Measurements from ENCODE around the gene MAGI2. TPM values are rescaled to one million over a fixed set of nuclear protein-coding genes. Genes with fewer than 3 reads are reported as not detected.
A peak's percentile ranks its signal among the peaks of the same experiment; 100 is the strongest.

The MAGI2 gene
- polyA plus RNA-seq, 1 donor, result 2.6 TPM

GRCh38 chr7:78567836-78568235 is 885.6 kb downstream of the MAGI2 start:
- H3K27me3 ChIP-seq (ENCODE audit: control insufficient read depth, insufficient read depth, low read length), result no peaks in the 10 kb centered on the region
- no peak overlapping the region for H3K4me3 ChIP-seq (ENCODE audit: low read length)
- H3K36me3 ChIP-seq (ENCODE audit: control insufficient read depth, insufficient read depth, low read length), result no peaks in the 10 kb centered on the region
- no peak for DNase-seq
- H3K9me3 ChIP-seq (ENCODE audit: control insufficient read depth, low read depth, low read length), result no peaks in the 10 kb centered on the region
- 74% methylated on average over 2 of the region's 2 CpGs for WGBS (ENCODE audit: insufficient coverage, low lambda C conversion rate)
- H3K4me1 ChIP-seq (ENCODE audit: control insufficient read depth, insufficient read depth, low read length), result no peaks in the 10 kb centered on the region
- H3K27ac ChIP-seq (ENCODE audit: low read length), result no peak overlapping the region

- no peaks in the 10 kb centered on the region for H3K36me3 ChIP-seq (ENCODE audit: control insufficient read depth, insufficient read depth, low read length)
- no CpG with 5 or more reads among the region's 5 CpGs for WGBS (ENCODE audit: insufficient coverage, low lambda C conversion rate)
Observed at GRCh38 chr7:78565784-78566183, 887.7 kb downstream of the MAGI2 start.

GRCh38 chr7:78563191-78563590 is 890.3 kb downstream of the MAGI2 start:
- no peaks in the 10 kb centered on the region for H3K4me1 ChIP-seq (ENCODE audit: control insufficient read depth, insufficient read depth, low read length)
- DNase-seq, result no peak
- no peak overlapping the region for H3K27ac ChIP-seq (ENCODE audit: low read length)
- H3K9me3 ChIP-seq (ENCODE audit: control insufficient read depth, low read depth, low read length), result no peaks in the 10 kb centered on the region
- no peaks in the 10 kb centered on the region for H3K36me3 ChIP-seq (ENCODE audit: control insufficient read depth, insufficient read depth, low read length)
- WGBS (ENCODE audit: insufficient coverage, low lambda C conversion rate), result no CpG with 5 or more reads among the region's 5 CpGs
- no peak overlapping the region for H3K4me3 ChIP-seq (ENCODE audit: low read length)
- H3K27me3 ChIP-seq (ENCODE audit: control insufficient read depth, insufficient read depth, low read length), result no peaks in the 10 kb centered on the region

More at GRCh38 chr7:78565784-78566183, 887.7 kb downstream of the MAGI2 start:
- Histone ChIP-seq H3K4me1 (ENCODE audit: control insufficient read depth, insufficient read depth, low read length) (no peaks in the 10 kb centered on the region), H3K27ac (ENCODE audit: low read length) (no peak overlapping the region), H3K4me3 (ENCODE audit: low read length) (no peak overlapping the region), H3K9me3 (ENCODE audit: control insufficient read depth, low read depth, low read length) (no peaks in the 10 kb centered on the region), H3K27me3 (ENCODE audit: control insufficient read depth, insufficient read depth, low read length) (no peaks in the 10 kb centered on the region)
- DNase-seq, result no peak

- DNase-seq, result no peak
- no peaks in the 10 kb centered on the region for H3K36me3 ChIP-seq (ENCODE audit: control insufficient read depth, insufficient read depth, low read length)
Observed at GRCh38 chr7:78562191-78562590, 891.3 kb downstream of the MAGI2 start.

GRCh38 chr7:78558566-78558965 is 894.9 kb downstream of the MAGI2 start:
- Histone ChIP-seq H3K9me3 (ENCODE audit: control insufficient read depth, low read depth, low read length) (no peaks in the 10 kb centered on the region), H3K4me1 (ENCODE audit: control insufficient read depth, insufficient read depth, low read length) (no peaks in the 10 kb centered on the region)

More at GRCh38 chr7:78562191-78562590, 891.3 kb downstream of the MAGI2 start:
- no peak overlapping the region for H3K27ac ChIP-seq (ENCODE audit: low read length)
- no peak overlapping the region for H3K4me3 ChIP-seq (ENCODE audit: low read length)
- no peaks in the 10 kb centered on the region for H3K4me1 ChIP-seq (ENCODE audit: control insufficient read depth, insufficient read depth, low read length)
- no peaks in the 10 kb centered on the region for H3K9me3 ChIP-seq (ENCODE audit: control insufficient read depth, low read depth, low read length)
- no peaks in the 10 kb centered on the region for H3K27me3 ChIP-seq (ENCODE audit: control insufficient read depth, insufficient read depth, low read length)

GRCh38 chr7:78543976-78544375 is 909.5 kb downstream of the MAGI2 start:
- Histone ChIP-seq H3K9me3 (ENCODE audit: control insufficient read depth, low read depth, low read length) (no peaks in the 10 kb centered on the region), H3K27ac (ENCODE audit: low read length) (no peak overlapping the region), H3K36me3 (ENCODE audit: control insufficient read depth, insufficient read depth, low read length) (no peaks in the 10 kb centered on the region), H3K27me3 (ENCODE audit: control insufficient read depth, insufficient read depth, low read length) (no peaks in the 10 kb centered on the region), H3K4me3 (ENCODE audit: low read length) (no peak overlapping the region), H3K4me1 (ENCODE audit: control insufficient read depth, insufficient read depth, low read length) (no peaks in the 10 kb centered on the region)
- no peak for DNase-seq
- no CpG with 5 or more reads among the region's 1 CpG for WGBS (ENCODE audit: insufficient coverage, low lambda C conversion rate)

More at GRCh38 chr7:78558566-78558965, 894.9 kb downstream of the MAGI2 start:
- Histone ChIP-seq H3K36me3 (ENCODE audit: control insufficient read depth, insufficient read depth, low read length) (no peaks in the 10 kb centered on the region), H3K27me3 (ENCODE audit: control insufficient read depth, insufficient read depth, low read length) (no peaks in the 10 kb centered on the region), H3K27ac (ENCODE audit: low read length) (no peak overlapping the region), H3K4me3 (ENCODE audit: low read length) (no peak overlapping the region)
- whole genome bisulfite sequencing (ENCODE audit: insufficient coverage, low lambda C conversion rate), result no CpG with 5 or more reads among the region's 3 CpGs
- DNase-seq, result peak in 1 of 2 donors; percentile 7

GRCh38 chr7:78542981-78543380 is 910.5 kb downstream of the MAGI2 start:
- H3K4me3 ChIP-seq (ENCODE audit: low read length), result no peak overlapping the region
- 100% methylated on average over 1 of the region's 2 CpGs for WGBS (ENCODE audit: insufficient coverage, low lambda C conversion rate)
- DNase-seq, result no peak

GRCh38 chr7:78542541-78542940 is 910.9 kb downstream of the MAGI2 start:
- no peak for DNase-seq
- Histone ChIP-seq H3K4me1 (ENCODE audit: control insufficient read depth, insufficient read depth, low read length) (no peaks in the 10 kb centered on the region), H3K36me3 (ENCODE audit: control insufficient read depth, insufficient read depth, low read length) (no peaks in the 10 kb centered on the region), H3K9me3 (ENCODE audit: control insufficient read depth, low read depth, low read length) (no peaks in the 10 kb centered on the region), H3K27ac (ENCODE audit: low read length) (no peak overlapping the region), H3K27me3 (ENCODE audit: control insufficient read depth, insufficient read depth, low read length) (no peaks in the 10 kb centered on the region), H3K4me3 (ENCODE audit: low read length) (no peak overlapping the region)
- WGBS (ENCODE audit: insufficient coverage, low lambda C conversion rate), result 89% methylated on average over 1 of the region's 5 CpGs

More at GRCh38 chr7:78542981-78543380, 910.5 kb downstream of the MAGI2 start:
- H3K27ac ChIP-seq (ENCODE audit: low read length), result no peak overlapping the region
- H3K9me3 ChIP-seq (ENCODE audit: control insufficient read depth, low read depth, low read length), result no peaks in the 10 kb centered on the region
- no peaks in the 10 kb centered on the region for H3K4me1 ChIP-seq (ENCODE audit: control insufficient read depth, insufficient read depth, low read length)
- no peaks in the 10 kb centered on the region for H3K27me3 ChIP-seq (ENCODE audit: control insufficient read depth, insufficient read depth, low read length)
- H3K36me3 ChIP-seq (ENCODE audit: control insufficient read depth, insufficient read depth, low read length), result no peaks in the 10 kb centered on the region

GRCh38 chr7:78539825-78540224 is 913.6 kb downstream of the MAGI2 start:
- no peaks in the 10 kb centered on the region for H3K9me3 ChIP-seq (ENCODE audit: control insufficient read depth, low read depth, low read length)
- H3K27me3 ChIP-seq (ENCODE audit: control insufficient read depth, insufficient read depth, low read length), result no peaks in the 10 kb centered on the region
- no CpG with 5 or more reads among the region's 6 CpGs for WGBS (ENCODE audit: insufficient coverage, low lambda C conversion rate)
- H3K36me3 ChIP-seq (ENCODE audit: control insufficient read depth, insufficient read depth, low read length), result no peaks in the 10 kb centered on the region
- H3K4me1 ChIP-seq (ENCODE audit: control insufficient read depth, insufficient read depth, low read length), result no peaks in the 10 kb centered on the region
- no peak for DNase-seq
- H3K27ac ChIP-seq (ENCODE audit: low read length), result no peak overlapping the region
- no peak overlapping the region for H3K4me3 ChIP-seq (ENCODE audit: low read length)

- H3K4me1 ChIP-seq (ENCODE audit: control insufficient read depth, insufficient read depth, low read length), result no peaks in the 10 kb centered on the region
- WGBS (ENCODE audit: insufficient coverage, low lambda C conversion rate), result 0% methylated on average over 1 of the region's 7 CpGs
Observed at GRCh38 chr7:78535655-78536054, 917.8 kb downstream of the MAGI2 start.

GRCh38 chr7:78530351-78530750 is 923.1 kb downstream of the MAGI2 start:
- no peak overlapping the region for H3K27ac ChIP-seq (ENCODE audit: low read length)
- DNase-seq, result no peak
- no peaks in the 10 kb centered on the region for H3K4me1 ChIP-seq (ENCODE audit: control insufficient read depth, insufficient read depth, low read length)
- H3K4me3 ChIP-seq (ENCODE audit: low read length), result no peak overlapping the region
- H3K36me3 ChIP-seq (ENCODE audit: control insufficient read depth, insufficient read depth, low read length), result no peaks in the 10 kb centered on the region
- no peaks in the 10 kb centered on the region for H3K9me3 ChIP-seq (ENCODE audit: control insufficient read depth, low read depth, low read length)
- H3K27me3 ChIP-seq (ENCODE audit: control insufficient read depth, insufficient read depth, low read length), result no peaks in the 10 kb centered on the region
- WGBS (ENCODE audit: insufficient coverage, low lambda C conversion rate), result 67% methylated on average over 2 of the region's 4 CpGs

More at GRCh38 chr7:78535655-78536054, 917.8 kb downstream of the MAGI2 start:
- Histone ChIP-seq H3K27ac (ENCODE audit: low read length) (no peak overlapping the region), H3K4me3 (ENCODE audit: low read length) (no peak overlapping the region), H3K27me3 (ENCODE audit: control insufficient read depth, insufficient read depth, low read length) (no peaks in the 10 kb centered on the region), H3K9me3 (ENCODE audit: control insufficient read depth, low read depth, low read length) (no peaks in the 10 kb centered on the region), H3K36me3 (ENCODE audit: control insufficient read depth, insufficient read depth, low read length) (no peaks in the 10 kb centered on the region)
- DNase-seq, result no peak
